GM21576 (cell line): ENCODE measurements around the gene UBE2Q2.
"Not testable (repeated sequence)": the region's sequence is repeated elsewhere in the genome, so short reads cannot be mapped to it uniquely, and the experiment has no call there.

Source experiments
- ATAC-seq: cut with Tn5 transposase; IDR thresholded peaks from one replicate; pipeline ENCODE4 v1.9.1; 2021; ENCODE audit warnings: mild to moderate bottlenecking, moderate library complexity; ENCODE audit not compliant: unreplicated experiment

UBE2Q2 gene

DNA sequence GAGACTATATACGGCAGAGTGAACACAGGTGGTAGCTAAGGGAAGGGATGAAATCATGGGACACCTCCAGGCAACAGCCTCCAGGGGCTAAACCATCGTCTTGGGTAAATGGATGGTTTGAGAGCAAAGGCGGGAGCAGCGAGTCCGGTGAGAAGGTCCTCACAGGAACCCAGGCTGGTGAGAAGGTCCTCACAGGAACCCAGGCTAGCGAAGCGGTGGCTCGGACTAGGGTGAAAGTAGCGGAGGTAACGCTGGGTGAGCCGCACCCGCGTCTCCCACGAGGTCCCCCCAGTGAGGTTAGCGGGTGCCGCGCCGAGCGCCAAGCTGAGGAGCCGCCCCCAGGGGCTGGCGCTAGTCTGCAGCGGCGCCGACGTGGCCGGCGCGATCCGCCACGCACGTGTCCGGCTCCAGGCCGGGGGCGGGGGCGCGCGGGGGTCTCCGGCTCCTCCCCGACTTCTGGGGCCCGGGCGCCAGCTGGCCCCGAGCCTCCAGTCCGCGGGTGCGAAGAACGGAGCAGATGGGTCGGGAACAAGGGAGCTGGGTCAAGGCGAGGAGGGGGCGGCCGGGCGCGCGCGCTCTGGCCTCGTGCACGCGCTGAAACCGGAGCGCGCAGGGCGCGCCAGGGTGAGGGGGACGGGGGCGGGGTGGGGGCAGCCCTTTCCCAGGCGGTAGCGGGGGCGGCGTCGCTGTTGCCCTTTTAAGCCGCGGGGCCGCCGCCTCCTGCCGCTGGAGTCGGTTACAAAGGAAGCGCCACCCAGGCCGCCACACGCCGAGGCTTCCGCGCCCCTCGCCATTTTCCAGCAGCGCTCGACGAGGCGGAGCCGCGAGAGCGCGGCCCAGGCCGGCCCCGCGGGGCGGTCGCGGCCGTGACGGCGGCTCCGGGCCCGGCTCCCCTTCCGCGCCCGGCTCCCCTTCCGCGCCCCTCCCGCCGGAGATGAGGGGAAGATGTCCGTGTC, at the start of gene UBE2Q2:
UBE2Q2 (plus strand) TSS at position 726 of the 956 bp plus-strand sequence; CDS start at position 946, 220 bp downstream.
- peak; percentile 42 for ATAC-seq

DNA sequence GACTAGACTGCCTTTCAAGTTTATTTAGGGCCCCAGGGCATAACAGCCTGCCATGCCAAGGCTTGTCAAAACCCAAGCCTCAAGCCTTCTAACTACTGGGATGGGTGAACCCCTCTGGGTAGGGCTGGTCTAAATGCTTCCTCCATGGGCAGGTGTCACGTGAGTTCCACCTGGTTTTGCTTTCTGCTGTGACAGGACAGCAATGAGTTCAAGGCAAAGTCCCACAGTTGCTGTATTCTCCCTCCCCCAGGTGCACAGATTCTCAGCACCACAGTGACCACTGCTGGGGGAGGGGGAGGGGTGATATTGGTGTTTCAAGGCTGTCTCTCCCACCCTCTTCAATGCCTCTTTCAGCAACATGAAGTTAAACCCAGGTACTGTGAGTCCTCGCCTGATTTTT, 46.9 kb upstream of the UBE2Q2 start:
- no peak for ATAC-seq

DNA sequence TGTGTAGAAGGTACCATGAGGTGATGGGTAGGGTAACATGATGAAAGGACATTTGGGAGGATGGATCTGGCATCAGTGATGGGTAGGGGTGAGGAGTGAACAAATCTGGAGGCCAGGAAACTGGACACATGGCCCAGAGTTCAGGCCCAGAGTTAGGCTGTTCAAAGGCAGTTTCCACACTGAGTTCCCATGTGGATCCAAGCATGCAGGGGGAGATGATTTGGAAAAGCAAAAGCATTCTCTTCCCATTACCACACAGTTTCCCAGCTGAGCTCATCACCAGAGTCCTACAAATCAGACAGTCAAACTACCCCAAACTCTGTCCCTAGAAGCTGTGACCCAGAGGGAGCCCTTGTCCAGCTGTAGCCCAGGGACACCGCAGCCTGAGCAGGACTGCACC, 46.1 kb upstream of the UBE2Q2 start:
- ATAC-seq = not testable (repeated sequence)

DNA sequence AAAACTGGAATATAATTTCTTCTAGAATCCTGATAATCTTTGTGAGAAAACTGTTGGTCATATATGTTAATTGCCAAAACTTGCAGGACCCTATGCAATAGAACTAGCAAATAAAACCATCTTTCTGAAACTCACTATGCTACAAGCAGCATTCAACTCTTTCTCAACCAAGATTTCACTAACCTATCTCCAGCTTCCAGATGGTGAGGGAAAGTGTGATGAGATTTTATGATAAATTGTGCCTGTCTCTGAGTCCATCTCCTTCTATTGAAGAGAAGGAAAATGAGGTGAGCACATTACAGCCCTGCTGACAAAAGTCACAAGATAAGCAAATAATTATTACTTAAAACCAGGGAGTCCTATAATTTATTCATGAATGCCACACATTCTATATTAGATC, 44.1 kb upstream of the UBE2Q2 start:
- no peak for ATAC-seq

DNA sequence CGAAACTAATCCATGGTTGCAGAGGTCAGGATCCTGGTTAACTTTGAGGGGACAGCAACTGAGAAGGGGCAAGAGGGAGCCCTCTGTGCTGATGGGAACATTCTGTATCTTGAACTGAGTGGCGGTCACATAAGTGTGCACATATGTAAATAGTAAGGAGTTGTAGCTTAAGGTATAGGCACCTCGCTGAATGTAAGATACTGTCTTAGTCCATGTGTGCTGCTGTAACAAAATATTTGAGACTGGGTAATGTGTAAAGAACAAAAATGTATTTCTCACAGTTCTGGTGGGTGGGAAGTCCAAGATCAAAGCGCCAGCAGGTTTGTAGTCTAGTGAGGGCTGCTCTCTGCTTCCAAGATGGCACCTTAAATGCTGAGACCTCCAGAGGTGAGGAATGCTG, 42.8 kb upstream of the UBE2Q2 start:
- not testable (repeated sequence) for ATAC-seq

DNA sequence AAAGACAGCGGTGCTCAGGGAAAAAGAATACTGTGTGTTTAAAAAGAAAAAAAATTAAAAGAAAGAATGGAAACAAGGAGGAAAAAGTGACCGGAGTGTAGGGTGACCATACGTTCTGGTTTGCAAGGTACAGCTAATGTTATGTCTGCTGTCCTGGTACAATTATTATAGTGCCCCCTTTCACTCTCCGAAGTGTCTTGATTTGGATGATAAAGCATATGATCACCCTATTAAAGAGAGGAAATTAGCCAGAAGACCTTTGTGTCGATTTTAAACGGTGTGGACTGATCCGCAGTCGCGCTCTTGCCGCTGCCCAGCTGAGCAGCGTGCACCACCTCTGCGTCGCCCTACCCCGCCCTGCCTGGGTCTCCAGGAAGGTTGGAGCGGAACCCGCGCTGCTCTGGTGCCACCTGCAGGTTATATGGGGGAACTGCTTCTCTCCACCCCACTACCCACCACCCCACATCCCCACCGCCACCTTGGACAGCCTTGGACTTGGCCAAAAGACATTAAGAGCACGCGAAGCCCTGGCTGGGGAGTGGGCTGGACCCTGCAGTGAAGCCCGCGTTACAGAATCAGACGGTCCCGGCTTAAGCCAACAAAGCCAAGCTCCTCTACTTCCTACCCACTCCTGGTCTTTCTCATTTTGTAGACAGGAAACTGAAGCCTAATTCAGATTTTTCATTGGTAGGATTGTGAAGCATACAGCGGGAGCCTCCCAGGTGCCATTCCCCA, 41.2 kb upstream of the UBE2Q2 start:
- peak; percentile 76 for ATAC-seq

DNA sequence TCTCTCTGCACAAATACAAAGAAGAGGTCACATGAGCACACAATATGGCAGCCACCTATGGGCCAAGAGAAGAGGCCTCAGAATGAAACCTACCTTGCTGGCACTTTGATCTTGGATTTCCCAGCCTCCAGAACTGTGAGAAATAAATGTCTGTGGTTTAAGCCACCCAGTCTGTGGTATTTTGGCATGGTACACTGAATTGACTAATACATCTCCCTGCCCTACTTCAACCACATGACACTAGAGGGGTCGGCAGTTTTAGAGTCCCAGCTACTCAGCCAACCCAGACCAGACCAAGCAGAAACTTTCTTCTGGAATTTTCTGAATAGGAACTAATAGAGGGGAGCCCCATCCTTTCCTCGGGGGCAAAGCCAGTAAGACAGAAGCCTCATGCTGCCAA, 35.8 kb upstream of the UBE2Q2 start:
- ATAC-seq = not testable (repeated sequence)

DNA sequence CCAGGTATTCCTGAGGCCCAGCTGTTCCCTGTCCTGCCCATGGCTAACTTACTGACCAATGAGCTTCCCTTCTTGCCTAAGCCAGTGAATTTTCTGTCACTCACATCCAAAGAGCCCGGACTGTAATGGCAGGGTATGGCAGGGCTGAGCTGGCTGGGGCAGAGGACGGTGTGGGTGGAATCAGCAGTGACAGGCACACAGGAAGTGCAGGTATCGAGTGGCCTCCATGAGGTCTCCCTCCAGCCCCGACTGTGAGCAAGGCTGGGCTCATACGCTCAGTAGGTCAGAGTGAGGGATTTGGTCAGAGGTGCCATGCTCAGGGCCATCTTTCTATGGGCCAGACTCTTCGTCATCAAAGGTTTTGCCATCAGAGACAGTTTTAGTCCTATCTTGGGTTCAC, 35.2 kb upstream of the UBE2Q2 start:
- not testable (repeated sequence) for ATAC-seq

DNA sequence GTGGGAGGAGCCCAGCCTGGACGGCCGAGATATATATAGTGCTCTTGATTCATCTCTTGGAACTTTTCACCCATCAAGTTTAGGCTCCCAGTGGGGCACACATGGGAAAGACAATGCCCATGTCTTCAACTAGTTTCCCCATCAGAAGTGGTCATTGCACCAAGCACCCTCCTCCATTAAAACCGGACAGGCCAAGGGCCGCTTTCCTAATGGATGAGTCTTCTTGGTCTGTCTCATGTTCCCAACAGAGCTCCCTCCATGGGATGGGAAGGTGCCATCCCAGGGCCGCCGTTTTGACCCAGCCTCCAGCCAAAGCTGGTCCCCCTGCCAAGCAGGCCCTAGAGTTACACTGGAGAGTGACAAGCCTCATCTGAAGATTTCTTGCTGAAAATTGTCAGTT, 34.7 kb upstream of the UBE2Q2 start:
- ATAC-seq = no peak

DNA sequence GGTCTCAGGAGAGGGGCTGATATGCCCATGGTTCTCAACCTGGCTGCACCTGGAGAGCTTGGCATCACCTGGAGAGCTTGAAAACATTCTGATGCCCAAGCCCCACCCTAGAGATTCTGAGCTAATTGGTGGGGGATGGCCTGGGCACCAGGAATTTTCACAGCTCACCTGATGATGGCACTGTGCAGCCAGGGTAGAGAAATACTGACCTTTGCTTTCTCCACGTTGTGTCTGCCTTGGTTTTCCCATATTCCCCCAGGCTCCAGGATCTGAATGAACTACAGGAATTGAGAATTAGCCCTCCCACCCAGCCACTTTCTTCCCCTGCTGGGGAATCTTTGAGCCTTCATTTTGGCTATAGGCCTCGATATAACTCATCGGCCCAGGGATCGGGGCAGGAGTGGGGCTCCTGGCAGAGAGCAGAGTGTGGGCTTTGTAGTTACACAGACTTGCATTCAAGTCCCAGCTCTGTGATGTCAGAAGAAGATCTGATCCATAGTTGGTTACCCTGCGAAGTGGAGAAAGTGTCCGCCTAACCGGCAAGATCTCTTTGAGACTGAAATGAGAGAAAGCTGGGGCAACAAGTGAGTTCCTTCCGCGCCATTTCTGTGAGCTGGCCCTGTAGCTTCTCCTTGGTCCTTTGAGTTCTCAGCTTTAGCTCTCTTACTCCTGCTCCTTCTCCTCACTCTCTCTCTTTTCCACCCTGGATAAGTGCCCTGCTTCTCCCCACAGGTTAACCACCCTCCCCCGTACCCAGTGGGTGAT, 33.1 kb upstream of the UBE2Q2 start:
- ATAC-seq = no peak

DNA sequence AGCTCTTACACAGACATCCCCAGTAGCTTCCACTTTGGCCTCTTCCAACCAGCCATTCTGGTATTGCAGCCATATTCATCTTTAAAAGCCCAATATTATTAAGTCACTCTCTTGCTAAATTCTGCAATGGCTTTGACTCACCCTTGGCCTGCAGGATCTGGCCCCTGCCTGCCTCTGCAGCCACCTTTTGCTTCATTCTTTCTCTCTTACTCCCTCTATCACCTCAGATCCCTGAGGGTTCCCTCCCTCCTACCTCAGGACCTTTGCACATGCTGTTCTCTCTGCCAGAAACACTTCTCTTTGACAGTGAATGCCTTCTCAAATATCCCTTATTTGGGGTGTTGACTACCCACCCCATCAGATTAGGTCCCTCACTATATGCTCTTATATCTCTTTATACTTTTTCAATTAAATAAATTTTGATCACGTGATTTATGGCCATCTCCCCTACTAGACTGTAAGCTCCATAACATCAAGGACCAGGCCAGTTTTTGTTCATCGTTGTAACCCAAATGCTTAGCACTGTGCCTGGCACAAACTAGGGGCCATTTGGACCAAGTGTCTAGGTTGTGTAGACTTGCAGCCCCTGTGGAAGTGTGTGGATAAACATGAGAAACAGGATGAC, 32.3 kb upstream of the UBE2Q2 start:
- no peak for ATAC-seq

DNA sequence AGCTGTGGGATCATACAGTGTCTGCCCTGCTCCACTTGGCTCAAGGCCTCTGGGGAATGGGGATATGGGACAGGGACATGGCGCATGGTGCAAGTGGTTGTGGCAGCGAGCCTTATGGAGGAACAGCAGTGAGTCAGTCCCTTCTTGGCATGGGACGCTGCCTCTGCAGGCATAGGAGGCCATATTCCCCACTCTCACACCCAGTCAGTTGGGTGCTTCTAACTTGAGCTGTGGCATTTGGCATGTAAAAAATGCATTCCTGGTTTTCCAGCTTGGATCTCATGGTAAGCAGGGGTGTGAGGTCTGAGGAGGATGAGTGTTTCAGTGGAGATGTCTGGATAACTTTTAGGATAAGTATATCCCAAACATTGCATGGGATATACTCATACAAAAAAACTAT, 31.6 kb upstream of the UBE2Q2 start:
- ATAC-seq = no peak

DNA sequence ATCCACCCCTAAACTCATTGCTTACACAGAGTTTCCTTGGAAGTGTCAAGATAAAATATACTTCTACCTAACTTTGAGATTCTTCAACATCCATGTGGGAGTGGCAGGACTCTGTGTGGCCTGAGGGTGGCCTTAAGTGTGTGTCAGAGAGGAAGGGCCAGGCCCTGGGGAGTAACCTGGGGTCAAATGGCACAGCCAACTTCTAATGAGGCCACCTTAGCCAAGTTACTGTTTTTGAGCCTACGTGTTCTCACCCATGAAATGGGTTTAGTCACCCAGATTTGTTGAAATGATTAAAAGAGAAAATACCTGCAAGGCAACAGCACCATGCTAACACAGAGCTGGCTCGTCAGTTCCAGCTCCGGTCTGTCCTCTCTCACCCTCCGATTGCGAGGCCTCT, 28.5 kb upstream of the UBE2Q2 start:
- ATAC-seq = no peak

DNA sequence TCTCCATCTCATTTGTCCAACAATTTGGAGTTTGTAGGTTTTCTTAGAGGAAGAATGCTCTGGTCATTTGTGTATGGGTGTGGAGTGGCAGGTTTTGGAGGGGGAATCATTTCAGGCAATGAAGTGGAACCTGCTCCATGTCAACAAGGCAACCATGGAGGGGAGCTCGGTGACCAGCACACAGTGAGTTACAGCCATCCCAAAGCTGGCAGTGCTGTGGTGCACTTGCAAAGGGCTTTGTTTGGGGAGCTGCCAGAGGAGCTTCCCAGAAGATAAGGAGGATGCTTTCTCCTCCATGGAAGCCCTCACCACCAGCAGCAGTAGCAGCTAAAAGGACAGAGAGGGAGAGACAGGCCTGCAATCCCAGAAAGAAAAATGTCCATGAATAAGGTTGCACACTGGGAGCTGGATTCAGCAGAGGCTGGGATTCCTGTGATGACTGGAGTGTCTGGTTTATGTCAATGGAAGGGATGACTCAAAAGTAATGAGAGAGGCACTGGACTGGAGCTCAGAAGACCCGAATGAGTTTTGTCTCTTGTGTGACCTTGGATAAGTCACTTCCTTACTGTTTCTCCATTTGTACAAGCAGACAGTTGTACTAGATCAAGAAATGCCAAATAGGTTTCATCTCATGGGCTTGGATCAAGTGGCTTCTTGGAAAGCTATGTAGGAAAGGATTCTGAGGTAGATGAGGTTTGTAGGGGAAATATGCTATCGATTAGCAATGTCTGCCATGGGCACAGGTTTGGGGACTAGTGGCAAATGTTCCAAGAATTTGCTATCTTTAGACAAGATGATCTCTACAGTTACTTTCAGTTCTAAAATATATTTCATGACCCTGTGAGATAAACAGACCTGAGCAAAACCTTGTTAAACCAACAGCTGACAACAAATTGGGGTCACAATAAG, 27.2 kb upstream of the UBE2Q2 start:
- no peak for ATAC-seq

DNA sequence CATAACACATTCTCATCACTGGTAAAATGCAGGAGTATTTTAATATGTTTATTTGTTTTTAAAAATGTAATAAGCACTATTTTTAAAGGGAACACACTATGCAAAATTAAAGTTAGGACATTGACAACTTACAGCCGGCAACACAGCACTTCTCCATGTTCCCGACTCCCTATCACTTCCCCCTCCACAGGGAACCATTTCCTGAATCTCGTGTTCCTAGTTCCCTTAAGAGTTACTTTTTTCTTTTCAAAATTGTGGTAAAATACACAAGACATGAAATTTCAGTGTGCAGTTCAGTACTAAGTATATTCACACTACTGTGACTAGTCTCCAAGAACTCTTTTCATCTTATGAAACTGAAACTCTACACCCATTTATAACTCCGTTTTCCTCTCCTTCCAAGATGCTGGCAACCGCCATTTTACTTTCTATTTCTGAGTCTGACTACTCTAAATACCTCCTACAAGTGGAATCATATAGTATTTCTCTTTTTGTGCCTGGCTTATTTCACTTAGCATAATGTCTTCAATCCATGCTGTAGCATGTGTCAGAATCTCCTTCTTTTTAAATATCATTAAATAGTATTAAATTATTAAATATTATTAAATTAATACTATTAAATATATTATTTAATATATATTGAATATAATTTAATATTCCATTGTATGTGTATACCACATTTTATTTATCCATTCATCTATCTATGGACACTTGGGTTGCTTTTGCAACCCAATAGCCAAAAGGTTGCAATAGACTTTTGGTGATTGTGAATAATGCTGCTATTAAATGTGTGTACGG, 25.9 kb upstream of the UBE2Q2 start:
- no peak for ATAC-seq

DNA sequence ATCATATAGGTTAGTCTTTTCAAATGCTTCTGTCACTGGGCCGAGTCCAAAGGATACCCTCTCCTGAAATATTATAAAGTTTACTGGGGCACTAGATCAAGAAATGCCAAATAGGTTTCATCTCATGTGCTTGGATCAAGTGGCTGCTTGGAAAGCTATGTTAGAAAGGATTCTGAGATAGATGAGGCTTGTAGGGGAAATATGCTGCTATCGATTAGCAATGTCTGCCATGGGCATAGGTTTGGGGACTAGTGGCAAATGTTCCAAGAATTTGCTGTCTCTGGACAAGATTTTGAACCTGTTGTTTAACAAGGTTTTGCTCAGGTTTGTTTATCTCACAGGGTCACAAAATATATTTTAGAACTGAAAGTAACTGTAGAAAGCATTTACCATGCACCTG, 23.0 kb upstream of the UBE2Q2 start:
- ATAC-seq = no peak

DNA sequence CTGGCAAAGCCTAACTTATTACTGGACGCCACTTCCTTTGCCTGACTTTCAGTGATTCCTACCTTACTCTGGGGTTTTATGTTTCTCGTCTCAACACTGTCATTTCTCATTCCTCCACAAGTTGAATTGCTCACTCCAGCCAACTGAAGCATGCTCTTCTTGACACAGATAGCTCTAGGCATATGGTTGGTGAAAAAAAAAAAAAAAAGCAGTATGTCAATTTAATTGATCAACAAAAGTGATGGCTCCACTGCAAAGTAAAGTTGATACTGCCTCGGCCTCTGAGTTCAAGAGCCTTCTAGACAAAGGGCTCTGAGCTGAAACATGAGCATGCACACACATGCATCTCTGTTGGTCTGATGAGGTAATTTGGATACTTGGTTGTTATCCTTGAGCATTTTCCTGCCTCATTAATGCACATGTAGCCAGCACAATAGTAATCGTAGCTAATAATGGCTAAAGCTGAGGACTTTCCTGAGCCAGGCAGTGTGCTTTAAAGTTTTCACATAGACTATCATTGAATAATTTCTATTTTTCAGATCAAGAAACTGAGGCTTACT, 21.4 kb upstream of the UBE2Q2 start:
- ATAC-seq = no peak

DNA sequence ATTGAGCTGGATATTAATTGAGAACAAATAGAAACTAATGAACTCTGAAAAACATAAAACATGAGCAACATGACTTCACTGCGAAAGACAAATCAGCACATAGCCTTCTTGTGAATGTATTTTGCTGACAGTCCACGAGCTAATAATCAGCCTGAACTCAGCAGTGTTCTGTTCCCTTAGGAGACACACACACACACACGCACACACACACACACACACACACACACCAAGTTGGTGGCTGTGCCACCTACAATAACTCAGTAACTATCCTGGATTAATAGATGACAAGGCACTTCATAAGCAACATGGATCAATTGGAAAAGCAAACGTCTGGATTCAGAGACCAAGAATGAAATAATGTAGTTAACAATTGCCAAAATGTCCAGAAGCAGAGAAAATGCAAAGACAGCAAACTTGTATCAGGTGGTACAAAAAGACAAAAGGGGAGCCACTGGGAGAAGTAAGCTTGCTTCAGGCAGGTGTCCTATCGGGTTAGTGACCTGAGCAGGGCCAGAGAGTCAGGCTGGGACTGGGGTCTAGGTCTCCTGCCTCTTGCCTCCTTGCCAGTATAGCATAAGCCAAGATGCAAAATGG, 20.5 kb upstream of the UBE2Q2 start:
- no peak for ATAC-seq
